ENCODE measurements around the gene EDC3. TPM values are rescaled to one million over a fixed set of nuclear protein-coding genes. Genes with fewer than 3 reads are reported as not detected.

The EDC3 gene
- polyA plus RNA-seq, 2 donors: 12.2 to 14.5 TPM

- Histone ChIP-seq H3K9me3 (ENCODE audit: control insufficient read depth in 2 of 2, insufficient read depth in 1 of 2, low read depth in 1 of 2, low read length in 1 of 2) (peaks cover 0 to 2% of the 10 kb centered on the region in 2 donors), H3K27me3 (ENCODE audit: control insufficient read depth in 1 of 2, insufficient read depth in 2 of 2, low read length in 2 of 2) (no peaks in the 10 kb centered on the region), H3K4me1 (ENCODE audit: control insufficient read depth in 2 of 2, insufficient read depth in 2 of 2, low read length in 1 of 2) (peaks cover 0 to 5% of the 10 kb centered on the region in 2 donors), H3K36me3 (ENCODE audit: control insufficient read depth in 2 of 2, insufficient read depth in 2 of 2, low read length in 1 of 2) (peaks cover 0 to 6% of the 10 kb centered on the region in 2 donors), H3K27ac (ENCODE audit: low read depth in 2 of 2, low read length in 1 of 2) (no peak overlapping the region), H3K4me3 (ENCODE audit: low read depth in 1 of 2, low read length in 2 of 2) (no peak overlapping the region)
- WGBS, 2 donors: 78 to 84% methylated on average over 3 of the region's 3 CpGs
Measured at GRCh38 chr15:74657846-74658245, 38.0 kb downstream of the EDC3 start.

- H3K27ac ChIP-seq (ENCODE audit: low read depth in 2 of 2, low read length in 1 of 2): no peak overlapping the region
- no peaks in the 10 kb centered on the region for H3K27me3 ChIP-seq (ENCODE audit: control insufficient read depth in 1 of 2, insufficient read depth in 2 of 2, low read length in 2 of 2)
- peaks cover 0 to 2% of the 10 kb centered on the region in 2 donors for H3K9me3 ChIP-seq (ENCODE audit: control insufficient read depth in 2 of 2, insufficient read depth in 1 of 2, low read depth in 1 of 2, low read length in 1 of 2)
- no peak overlapping the region for H3K4me3 ChIP-seq (ENCODE audit: low read depth in 1 of 2, low read length in 2 of 2)
- peaks cover 0 to 6% of the 10 kb centered on the region in 2 donors for H3K36me3 ChIP-seq (ENCODE audit: control insufficient read depth in 2 of 2, insufficient read depth in 2 of 2, low read length in 1 of 2)
- 85 to 94% methylated on average over 6 of the region's 6 CpGs for WGBS, 2 donors
- H3K4me1 ChIP-seq (ENCODE audit: control insufficient read depth in 2 of 2, insufficient read depth in 2 of 2, low read length in 1 of 2): peaks cover 0 to 5% of the 10 kb centered on the region in 2 donors
Measured at GRCh38 chr15:74656935-74657535, 38.8 kb downstream of the EDC3 start.

- 88 to 93% methylated on average over 7 of the region's 7 CpGs for WGBS, 2 donors
- Histone ChIP-seq H3K4me3 (ENCODE audit: low read depth in 1 of 2, low read length in 2 of 2) (no peak overlapping the region), H3K4me1 (ENCODE audit: control insufficient read depth in 2 of 2, insufficient read depth in 2 of 2, low read length in 1 of 2) (peaks cover 0 to 5% of the 10 kb centered on the region in 2 donors)
Measured at GRCh38 chr15:74655424-74655823, 40.4 kb downstream of the EDC3 start.

GRCh38 chr15:74653426-74654102 lies 42.3 kb downstream of the EDC3 start:
- H3K4me1 ChIP-seq (ENCODE audit: control insufficient read depth in 2 of 2, insufficient read depth in 2 of 2, low read length in 1 of 2): peaks cover 0 to 5% of the 10 kb centered on the region in 2 donors
- 71 to 77% methylated on average over 7 of the region's 7 CpGs for WGBS, 2 donors
- H3K27me3 ChIP-seq (ENCODE audit: control insufficient read depth in 1 of 2, insufficient read depth in 2 of 2, low read length in 2 of 2): no peaks in the 10 kb centered on the region
- peak overlapping the region in 1 of 2 donors; percentile 40 for H3K27ac ChIP-seq (ENCODE audit: low read depth in 2 of 2, low read length in 1 of 2)
- H3K4me3 ChIP-seq (ENCODE audit: low read depth in 1 of 2, low read length in 2 of 2): no peak overlapping the region
- peaks cover 0 to 2% of the 10 kb centered on the region in 2 donors for H3K9me3 ChIP-seq (ENCODE audit: control insufficient read depth in 2 of 2, insufficient read depth in 1 of 2, low read depth in 1 of 2, low read length in 1 of 2)
- H3K36me3 ChIP-seq (ENCODE audit: control insufficient read depth in 2 of 2, insufficient read depth in 2 of 2, low read length in 1 of 2): peaks cover 0 to 6% of the 10 kb centered on the region in 2 donors

More at GRCh38 chr15:74655424-74655823, 40.4 kb downstream of the EDC3 start:
- Histone ChIP-seq H3K27me3 (ENCODE audit: control insufficient read depth in 1 of 2, insufficient read depth in 2 of 2, low read length in 2 of 2) (no peaks in the 10 kb centered on the region), H3K27ac (ENCODE audit: low read depth in 2 of 2, low read length in 1 of 2) (no peak overlapping the region), H3K9me3 (ENCODE audit: control insufficient read depth in 2 of 2, insufficient read depth in 1 of 2, low read depth in 1 of 2, low read length in 1 of 2) (peaks cover 0 to 2% of the 10 kb centered on the region in 2 donors), H3K36me3 (ENCODE audit: control insufficient read depth in 2 of 2, insufficient read depth in 2 of 2, low read length in 1 of 2) (peaks cover 0 to 6% of the 10 kb centered on the region in 2 donors)

- Histone ChIP-seq H3K36me3 (ENCODE audit: control insufficient read depth in 2 of 2, insufficient read depth in 2 of 2, low read length in 1 of 2) (peaks cover 0 to 1% of the 10 kb centered on the region in 2 donors), H3K27ac (ENCODE audit: low read depth in 2 of 2, low read length in 1 of 2) (peak overlapping the region in 1 of 2 donors; percentile 26), H3K4me1 (ENCODE audit: control insufficient read depth in 2 of 2, insufficient read depth in 2 of 2, low read length in 1 of 2) (peaks cover 0 to 3% of the 10 kb centered on the region in 2 donors), H3K4me3 (ENCODE audit: low read depth in 1 of 2, low read length in 2 of 2) (no peak overlapping the region), H3K27me3 (ENCODE audit: control insufficient read depth in 1 of 2, insufficient read depth in 2 of 2, low read length in 2 of 2) (no peaks in the 10 kb centered on the region), H3K9me3 (ENCODE audit: control insufficient read depth in 2 of 2, insufficient read depth in 1 of 2, low read depth in 1 of 2, low read length in 1 of 2) (no peaks in the 10 kb centered on the region)
- whole genome bisulfite sequencing, 2 donors: 33 to 48% methylated on average over 3 of the region's 3 CpGs
Measured at GRCh38 chr15:74651242-74651741, 44.5 kb downstream of the EDC3 start.

GRCh38 chr15:74648051-74648842 lies 47.6 kb downstream of the EDC3 start:
- H3K36me3 ChIP-seq (ENCODE audit: control insufficient read depth in 2 of 2, insufficient read depth in 2 of 2, low read length in 1 of 2): no peaks in the 10 kb centered on the region
- H3K27me3 ChIP-seq (ENCODE audit: control insufficient read depth in 1 of 2, insufficient read depth in 2 of 2, low read length in 2 of 2): no peaks in the 10 kb centered on the region
- 83 to 84% methylated on average over 5 of the region's 5 CpGs for WGBS, 2 donors
- H3K4me1 ChIP-seq (ENCODE audit: control insufficient read depth in 2 of 2, insufficient read depth in 2 of 2, low read length in 1 of 2): peaks cover 3 to 4% of the 10 kb centered on the region in 2 donors
- H3K4me3 ChIP-seq (ENCODE audit: low read depth in 1 of 2, low read length in 2 of 2): no peak overlapping the region
- no peak overlapping the region for H3K27ac ChIP-seq (ENCODE audit: low read depth in 2 of 2, low read length in 1 of 2)
- H3K9me3 ChIP-seq (ENCODE audit: control insufficient read depth in 2 of 2, insufficient read depth in 1 of 2, low read depth in 1 of 2, low read length in 1 of 2): no peaks in the 10 kb centered on the region

- Histone ChIP-seq H3K4me3 (ENCODE audit: low read depth in 1 of 2, low read length in 2 of 2) (no peak overlapping the region), H3K27ac (ENCODE audit: low read depth in 2 of 2, low read length in 1 of 2) (no peak overlapping the region), H3K4me1 (ENCODE audit: control insufficient read depth in 2 of 2, insufficient read depth in 2 of 2, low read length in 1 of 2) (peaks cover 7 to 11% of the 10 kb centered on the region in 2 donors), H3K27me3 (ENCODE audit: control insufficient read depth in 1 of 2, insufficient read depth in 2 of 2, low read length in 2 of 2) (no peaks in the 10 kb centered on the region), H3K9me3 (ENCODE audit: control insufficient read depth in 2 of 2, insufficient read depth in 1 of 2, low read depth in 1 of 2, low read length in 1 of 2) (no peaks in the 10 kb centered on the region), H3K36me3 (ENCODE audit: control insufficient read depth in 2 of 2, insufficient read depth in 2 of 2, low read length in 1 of 2) (peaks cover 0 to under 1% of the 10 kb centered on the region in 2 donors)
Measured at GRCh38 chr15:74646480-74646879, 49.3 kb downstream of the EDC3 start.

- no peaks in the 10 kb centered on the region for H3K9me3 ChIP-seq (ENCODE audit: control insufficient read depth in 2 of 2, insufficient read depth in 1 of 2, low read depth in 1 of 2, low read length in 1 of 2)
- no peak overlapping the region for H3K4me3 ChIP-seq (ENCODE audit: low read depth in 1 of 2, low read length in 2 of 2)
- peaks cover 0 to 5% of the 10 kb centered on the region in 2 donors for H3K36me3 ChIP-seq (ENCODE audit: control insufficient read depth in 2 of 2, insufficient read depth in 2 of 2, low read length in 1 of 2)
- H3K27me3 ChIP-seq (ENCODE audit: control insufficient read depth in 1 of 2, insufficient read depth in 2 of 2, low read length in 2 of 2): no peaks in the 10 kb centered on the region
- H3K27ac ChIP-seq (ENCODE audit: low read depth in 2 of 2, low read length in 1 of 2): peak overlapping the region; percentile 15 to 70
- H3K4me1 ChIP-seq (ENCODE audit: control insufficient read depth in 2 of 2, insufficient read depth in 2 of 2, low read length in 1 of 2): peaks cover 11 to 12% of the 10 kb centered on the region in 2 donors
- WGBS, 2 donors: 79 to 88% methylated on average over 2 of the region's 2 CpGs
Measured at GRCh38 chr15:74643665-74644204, 52.1 kb downstream of the EDC3 start.
